ES-I3 (cell line): Measurements from ENCODE around the gene BLCAP.

Experiments
- H3K36me3 ChIP-seq: 2 replicates; pipeline ENCODE4 v1.6.1; 2013; ENCODE audit warnings: mild to moderate bottlenecking, low read length, control low read depth, moderate library complexity; ENCODE audit not compliant: insufficient read depth
- H3K4me1 ChIP-seq: 2 replicates; pipeline ENCODE4 v1.6.1; 2013; ENCODE audit warnings: mild to moderate bottlenecking, control low read depth, low read length; ENCODE audit not compliant: insufficient read depth
- H3K9ac ChIP-seq: 2 replicates; pipeline ENCODE4 v1.6.1; 2013; ENCODE audit warnings: low read depth, mild to moderate bottlenecking, low read length, moderate library complexity
- H3K9me3 ChIP-seq: 2 replicates; pipeline ENCODE4 v1.6.1; 2013; ENCODE audit warnings: mild to moderate bottlenecking, low read length, moderate library complexity; ENCODE audit not compliant: control insufficient read depth, insufficient read depth

Gene BLCAP

DNA sequence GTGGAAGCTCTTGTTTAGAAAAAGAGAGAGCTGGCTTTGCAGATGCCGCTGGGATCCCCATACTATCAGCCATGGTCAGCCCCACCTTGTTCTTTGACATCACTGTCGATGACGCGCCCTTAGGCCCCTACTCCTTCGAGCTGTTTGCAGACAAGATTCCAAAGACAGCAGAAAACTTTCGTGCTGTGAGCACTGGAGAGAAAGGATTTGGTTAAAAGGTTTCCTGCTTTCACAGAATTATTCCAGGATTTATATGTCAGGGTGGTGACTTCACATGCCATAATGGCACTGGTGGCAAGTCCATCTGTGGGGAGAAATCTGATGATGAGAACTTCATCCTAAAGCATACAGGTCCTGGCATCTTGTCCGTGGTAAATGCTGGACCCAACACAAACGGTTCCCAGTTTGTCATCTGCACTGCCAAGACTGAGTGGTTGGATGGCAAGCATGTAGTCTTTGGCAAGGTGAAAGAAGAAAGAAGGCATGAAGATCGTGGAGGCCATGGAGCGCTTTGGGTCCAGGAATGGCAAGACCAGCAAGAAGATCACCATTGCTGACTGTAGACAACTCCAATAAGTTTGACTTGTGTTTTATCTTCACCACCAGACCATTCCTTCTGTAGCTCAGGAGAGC, 2.4 kb upstream of the BLCAP start:
- no peak overlapping the region for H3K9ac ChIP-seq
- peaks cover 17% of the 10 kb centered on the region for H3K4me1 ChIP-seq
- H3K9me3 ChIP-seq = no peaks in the 10 kb centered on the region
- no peaks in the 10 kb centered on the region for H3K36me3 ChIP-seq

- Histone ChIP-seq H3K36me3 (no peaks in the 10 kb centered on the region), H3K4me1 (peaks cover 24% of the 10 kb centered on the region), H3K9me3 (no peaks in the 10 kb centered on the region), H3K9ac (peak overlapping the region; percentile 82; the same call in 1 of the 2 replicates)
These were observed 1.7 kb upstream of the BLCAP start for GRCh38 chr20:37529214-37529967.

GRCh38 chr20:37528446-37529213, 954 bp upstream of the BLCAP start:
- Histone ChIP-seq H3K9ac (peak overlapping the region; percentile 82), H3K4me1 (peaks cover 28% of the 10 kb centered on the region), H3K9me3 (no peaks in the 10 kb centered on the region), H3K36me3 (no peaks in the 10 kb centered on the region)

- peaks cover 24% of the 10 kb centered on the region for H3K4me1 ChIP-seq
- no peaks in the 10 kb centered on the region for H3K9me3 ChIP-seq
- peak overlapping the region; percentile 82 for H3K9ac ChIP-seq
- H3K36me3 ChIP-seq = no peaks in the 10 kb centered on the region
These were observed 638 bp downstream of the BLCAP start for GRCh38 chr20:37526839-37527637.

GRCh38 chr20:37526238-37526838, 1.3 kb downstream of the BLCAP start:
- Histone ChIP-seq H3K9me3 (no peaks in the 10 kb centered on the region), H3K4me1 (peaks cover 24% of the 10 kb centered on the region), H3K9ac (peak overlapping the region; percentile 82; the same call in 1 of the 2 replicates), H3K36me3 (no peaks in the 10 kb centered on the region)

GRCh38 chr20:37525810-37526209, 1.9 kb downstream of the BLCAP start:
- peak overlapping the region; percentile 82; the same call in 1 of the 2 replicates for H3K9ac ChIP-seq
- no peaks in the 10 kb centered on the region for H3K36me3 ChIP-seq
- peaks cover 24% of the 10 kb centered on the region for H3K4me1 ChIP-seq
- H3K9me3 ChIP-seq = no peaks in the 10 kb centered on the region

DNA sequence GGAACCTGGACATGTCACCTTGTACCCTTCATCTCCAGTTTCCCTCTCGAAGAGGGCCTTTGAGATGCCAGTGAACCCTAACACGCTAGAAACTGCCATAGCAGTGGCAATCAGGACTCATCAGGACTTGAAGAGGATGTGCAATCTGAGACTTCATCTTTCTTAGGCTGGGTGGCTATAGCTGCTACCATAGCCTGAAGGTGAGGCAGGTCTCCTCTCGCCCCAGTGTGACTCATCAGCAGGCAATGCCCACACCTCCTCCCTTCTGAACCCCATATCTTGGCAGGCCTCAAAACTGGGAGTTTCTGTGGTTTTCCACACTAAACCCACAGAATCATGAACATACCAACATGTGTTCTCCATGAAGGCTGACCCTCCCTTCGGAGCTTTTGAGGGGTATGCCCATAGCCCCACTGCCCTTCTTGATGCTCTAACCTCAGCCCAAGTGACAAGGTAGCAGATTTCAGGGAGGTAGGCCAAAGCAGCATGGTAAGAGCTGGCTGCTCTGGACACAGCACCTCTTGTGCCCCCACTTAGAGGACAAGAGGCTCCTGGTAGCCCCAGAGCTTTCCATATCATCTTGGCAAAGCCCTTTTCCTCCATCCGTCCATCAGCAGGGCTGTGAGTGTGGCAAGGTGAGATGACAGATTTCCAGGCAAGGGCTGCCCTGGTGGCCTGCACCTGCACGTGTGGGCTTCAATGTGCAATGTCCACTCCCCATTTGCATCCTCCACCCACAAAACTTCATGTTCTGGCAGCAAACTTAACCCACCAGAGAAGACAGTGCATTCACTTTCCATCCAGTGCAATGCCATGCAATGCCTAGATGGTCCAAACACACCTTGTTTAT, 2.6 kb downstream of the BLCAP start:
- Histone ChIP-seq H3K9ac (no peak overlapping the region), H3K36me3 (no peaks in the 10 kb centered on the region), H3K4me1 (peaks cover 24% of the 10 kb centered on the region), H3K9me3 (no peaks in the 10 kb centered on the region)

DNA sequence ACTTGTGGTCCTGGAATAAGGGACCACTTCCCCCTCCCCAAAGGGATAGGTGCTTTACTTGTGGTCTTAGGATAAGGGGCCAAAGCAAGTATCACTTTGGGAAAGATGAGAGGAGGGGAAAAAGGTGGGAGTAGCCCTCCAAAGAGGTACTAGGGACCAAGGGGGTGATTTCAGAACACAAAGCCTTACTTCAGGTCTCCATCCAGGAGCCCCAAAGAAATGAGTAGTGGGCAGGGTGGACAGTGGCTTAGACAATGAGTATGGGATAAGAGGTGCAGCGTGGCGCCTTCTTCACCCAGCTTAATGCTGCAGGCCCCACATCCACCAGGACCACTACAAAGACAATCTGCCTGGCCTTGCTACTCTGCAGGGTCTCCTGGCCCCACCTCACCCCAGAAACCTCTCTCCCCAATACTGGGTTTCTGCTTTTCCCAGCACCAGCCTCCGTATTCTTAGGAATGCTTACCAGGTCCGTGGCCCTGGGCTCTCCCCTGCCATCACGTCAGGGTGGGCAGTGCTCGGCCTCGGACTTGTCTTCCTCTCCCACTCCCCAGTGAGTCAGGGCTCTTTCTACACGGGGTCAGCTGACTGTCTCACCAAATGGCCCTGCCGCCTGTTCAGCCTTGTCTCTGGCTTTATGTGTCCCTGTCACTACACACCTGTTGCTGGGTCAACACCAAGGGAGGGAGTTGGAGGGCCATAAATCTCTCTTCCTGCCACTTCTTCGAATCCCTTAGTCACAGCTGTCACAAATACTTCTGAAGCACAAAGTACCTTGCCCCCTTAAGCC, 3.6 kb downstream of the BLCAP start:
- Histone ChIP-seq H3K36me3 (no peaks in the 10 kb centered on the region), H3K4me1 (peaks cover 28% of the 10 kb centered on the region), H3K9me3 (no peaks in the 10 kb centered on the region), H3K9ac (no peak overlapping the region)

DNA sequence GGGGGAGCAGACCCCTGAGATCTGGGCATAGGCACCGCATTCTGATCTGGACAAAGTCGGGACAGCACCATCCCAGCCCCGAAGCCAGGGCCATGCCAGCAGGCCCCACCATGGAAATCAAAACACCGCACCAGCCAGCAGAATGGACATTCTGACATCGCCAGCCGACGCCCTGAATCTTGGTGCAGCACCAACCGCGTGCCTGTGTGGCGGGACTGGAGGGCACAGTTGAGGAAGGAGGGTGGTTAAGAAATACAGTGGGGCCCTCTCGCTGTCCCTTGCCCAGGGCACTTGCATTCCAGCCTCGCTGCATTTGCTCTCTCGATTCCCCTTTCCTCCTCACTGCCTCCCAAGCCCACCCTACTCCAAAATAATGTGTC, 4.7 kb downstream of the BLCAP start:
- peaks cover 28% of the 10 kb centered on the region for H3K4me1 ChIP-seq
- no peaks in the 10 kb centered on the region for H3K9me3 ChIP-seq
- no peak overlapping the region for H3K9ac ChIP-seq
- H3K36me3 ChIP-seq = no peaks in the 10 kb centered on the region

- Histone ChIP-seq H3K4me1 (peaks cover 34% of the 10 kb centered on the region), H3K9me3 (no peaks in the 10 kb centered on the region), H3K36me3 (no peaks in the 10 kb centered on the region), H3K9ac (no peak overlapping the region; the same call in 1 of the 2 replicates)
These were observed 5.2 kb downstream of the BLCAP start for GRCh38 chr20:37522260-37523011.

DNA sequence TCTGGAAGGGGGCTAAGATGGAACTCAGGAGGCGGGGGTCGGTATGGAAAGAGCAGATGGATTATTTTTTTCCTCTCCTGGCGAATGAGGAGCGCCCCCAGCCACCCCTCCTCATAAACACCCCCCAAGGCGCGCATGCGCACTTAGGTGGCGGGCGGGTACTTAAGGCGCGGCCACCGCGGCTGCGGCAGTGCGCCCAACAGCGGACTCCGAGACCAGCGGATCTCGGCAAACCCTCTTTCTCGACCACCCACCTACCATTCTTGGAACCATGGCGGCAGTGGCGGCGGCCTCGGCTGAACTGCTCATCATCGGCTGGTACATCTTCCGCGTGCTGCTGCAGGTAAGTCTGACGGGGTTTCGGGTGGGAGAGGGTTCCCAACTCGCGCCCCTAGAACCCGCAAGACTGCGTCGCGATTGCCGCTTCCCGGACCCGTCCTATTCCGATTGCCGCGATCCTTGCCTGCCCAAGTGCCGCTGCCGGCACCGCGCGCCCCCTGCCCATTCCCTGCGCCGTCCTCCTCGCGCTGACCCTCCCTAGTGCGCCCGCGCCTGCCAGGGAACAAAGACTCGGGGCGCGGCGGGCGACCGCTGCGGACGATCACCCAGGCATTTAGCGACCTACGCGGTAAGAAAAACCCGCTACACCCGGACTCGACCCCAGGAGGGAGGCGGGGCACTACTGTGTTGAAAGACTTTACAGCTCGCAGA, 6.5 kb downstream of the BLCAP start, which contains the start of gene NNAT:
TSS of gene NNAT (plus strand) at position 190 of the 711 bp plus-strand sequence. CDS start at position 272, 82 bp downstream.
- Histone ChIP-seq H3K9me3 (no peaks in the 10 kb centered on the region), H3K4me1 (peaks cover 36% of the 10 kb centered on the region), H3K36me3 (no peaks in the 10 kb centered on the region), H3K9ac (peak within 1 kb of the TSS; percentile 69)
